WTC11 (cell line): ENCODE measurements around the gene CALM3.

Experiments used
- CTCF ChIP-seq: fragments of 200-600 bp; IDR thresholded peaks from 2 replicates; pipeline ENCODE4 v1.8.0; 2022; ENCODE audit warnings: antibody characterized with exemption
- E2F4 ChIP-seq: sonication (generic); formaldehyde crosslinking; IDR thresholded peaks from 2 replicates; pipeline ENCODE4 v1.8.1; 2022; ENCODE audit warnings: low read depth, mild to moderate bottlenecking, moderate library complexity, missing genetic modification reagents, borderline replicate concordance
- FOXP1 ChIP-seq: sonication (generic); formaldehyde crosslinking; IDR thresholded peaks from 2 replicates; pipeline ENCODE4 v1.8.0; 2022; ENCODE audit warnings: missing genetic modification reagents, mild to moderate bottlenecking, moderate library complexity, borderline replicate concordance
- SP1 ChIP-seq: sonication (generic); formaldehyde crosslinking; conservative IDR thresholded peaks from 2 replicates; pipeline ENCODE4 v1.8.1; 2022; ENCODE audit warnings: missing genetic modification reagents
- USF1 ChIP-seq: sonication (generic); formaldehyde crosslinking; IDR thresholded peaks from 2 replicates; pipeline ENCODE4 v1.8.0; 2022; ENCODE audit warnings: mild to moderate bottlenecking, missing genetic modification reagents
- USF2 ChIP-seq: sonication (generic); formaldehyde crosslinking; IDR thresholded peaks from 2 replicates; pipeline ENCODE4 v1.8.1; 2023; ENCODE audit warnings: mild to moderate bottlenecking, missing genetic modification reagents, moderate library complexity
- ZNF425 ChIP-seq: fragments of 250-450 bp; sonication (Bioruptor Pico); conservative IDR thresholded peaks from 2 replicates; pipeline ENCODE4 v1.9.0; 2021; ENCODE audit warnings: mild to moderate bottlenecking
- ZSCAN18 ChIP-seq: fragments of 250-450 bp; sonication (Bioruptor Pico); IDR thresholded peaks from 2 replicates; pipeline ENCODE4 v2.1.2; 2022; ENCODE audit warnings: mild to moderate bottlenecking, moderate library complexity

- TF ChIP-seq CTCF, result no peak
- TF ChIP-seq SP1 (CRISPR knock-in tag), result no peak
- no peak for TF ChIP-seq ZSCAN18 (CRISPR knock-in tag)
- no peak for TF ChIP-seq FOXP1 (CRISPR knock-in tag)
- TF ChIP-seq USF2 (CRISPR knock-in tag), result no peak
- no peak for TF ChIP-seq USF1 (CRISPR knock-in tag)
- no peak for TF ChIP-seq ZNF425 (CRISPR knock-in tag)
- TF ChIP-seq E2F4 (CRISPR knock-in tag), result no peak
These were observed 39.5 kb downstream of the CALM3 start for GRCh38 chr19:46640656-46641055.
